Measurements from ENCODE around the gene COL4A2.

Gene COL4A2

GRCh38 chr13:110458017-110458416, 150.9 kb downstream of the COL4A2 start:
- H3K27me3 ChIP-seq (ENCODE audit: insufficient read depth, low read length): peaks cover 19% of the 10 kb centered on the region; the same call in 1 of the 2 replicates

DNA sequence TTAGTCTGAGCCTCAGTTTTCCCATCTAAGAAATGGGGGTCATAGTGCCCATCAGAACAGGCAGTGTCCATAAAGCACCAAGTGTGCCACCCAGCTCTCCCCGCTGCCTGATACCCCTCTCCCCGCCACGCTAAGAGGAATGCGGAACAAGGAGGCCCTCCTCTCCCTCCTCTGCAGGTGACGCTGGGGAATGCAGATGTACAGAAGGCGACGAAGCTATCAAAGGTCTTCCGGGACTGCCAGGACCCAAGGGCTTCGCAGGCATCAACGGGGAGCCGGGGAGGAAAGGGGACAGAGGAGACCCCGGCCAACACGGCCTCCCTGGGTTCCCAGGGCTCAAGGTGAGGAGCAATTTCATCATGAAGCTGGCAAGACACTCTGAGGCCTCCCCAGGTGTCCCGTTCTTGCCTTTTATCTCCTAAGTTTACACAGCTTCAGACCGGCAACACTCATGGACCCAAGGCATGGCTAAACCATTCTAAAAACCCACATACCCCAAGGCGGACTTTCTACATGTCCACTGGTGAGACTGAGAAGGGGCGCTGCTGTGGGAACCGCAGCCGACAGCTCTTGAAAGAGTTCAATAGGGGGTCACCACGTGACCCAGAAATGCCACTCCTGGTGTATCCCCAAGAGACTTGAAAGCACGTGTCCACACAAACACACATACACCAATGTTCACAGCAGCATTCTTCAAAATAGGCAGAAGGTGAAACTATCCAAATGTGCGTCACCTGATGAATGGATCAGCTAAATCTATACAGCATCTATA, 151.7 kb downstream of the COL4A2 start:
- Histone ChIP-seq H2AFZ (ENCODE audit: low read length) (no peak overlapping the region), H3K9me2 (ENCODE audit: low read depth, low read length) (no peaks in the 10 kb centered on the region), H3K27ac (ENCODE audit: low read depth, low read length, poor library complexity, severe bottlenecking) (no peak overlapping the region), H3K4me3 (ENCODE audit: low read depth, low read length, poor library complexity, severe bottlenecking) (no peak overlapping the region), H3K79me2 (ENCODE audit: insufficient read depth, low read length) (no peaks in the 10 kb centered on the region), H4K20me1 (ENCODE audit: insufficient read depth, low read length) (no peaks in the 10 kb centered on the region), H3K4me2 (ENCODE audit: low read length) (no peak overlapping the region), H3K9ac (ENCODE audit: low read length) (no peak overlapping the region), H3K27me3 (ENCODE audit: insufficient read depth, low read length) (peaks cover 19% of the 10 kb centered on the region; the same call in 1 of the 2 replicates), H3K36me3 (ENCODE audit: insufficient read depth, low read length) (no peaks in the 10 kb centered on the region), H3F3A (ENCODE audit: insufficient read depth, low read length) (no peaks in the 10 kb centered on the region), H3K4me1 (ENCODE audit: insufficient read depth, low read length, severe bottlenecking) (peaks cover 6% of the 10 kb centered on the region), H3K9me3 (ENCODE audit: low read length) (no peaks in the 10 kb centered on the region)
- TF ChIP-seq CTCF (IDR thresholded peaks at IDR 0.05; ENCODE audit: low read length) (no peak), EZH2 (IDR thresholded peaks at IDR 0.05; ENCODE audit: borderline replicate concordance, low read length) (no peak)

More at GRCh38 chr13:110458017-110458416, 150.9 kb downstream of the COL4A2 start:
- Histone ChIP-seq H3K9me2 (ENCODE audit: low read depth, low read length) (no peaks in the 10 kb centered on the region), H3K4me2 (ENCODE audit: low read length) (no peak overlapping the region), H3K4me1 (ENCODE audit: insufficient read depth, low read length, severe bottlenecking) (peaks cover 6% of the 10 kb centered on the region), H4K20me1 (ENCODE audit: insufficient read depth, low read length) (no peaks in the 10 kb centered on the region), H2AFZ (ENCODE audit: low read length) (no peak overlapping the region), H3K27ac (ENCODE audit: low read depth, low read length, poor library complexity, severe bottlenecking) (no peak overlapping the region), H3K79me2 (ENCODE audit: insufficient read depth, low read length) (no peaks in the 10 kb centered on the region), H3F3A (ENCODE audit: insufficient read depth, low read length) (no peaks in the 10 kb centered on the region), H3K4me3 (ENCODE audit: low read depth, low read length, poor library complexity, severe bottlenecking) (no peak overlapping the region), H3K9ac (ENCODE audit: low read length) (no peak overlapping the region), H3K36me3 (ENCODE audit: insufficient read depth, low read length) (no peaks in the 10 kb centered on the region), H3K9me3 (ENCODE audit: low read length) (no peaks in the 10 kb centered on the region)
- TF ChIP-seq CTCF (IDR thresholded peaks at IDR 0.05; ENCODE audit: low read length): no peak
- no peak for TF ChIP-seq EZH2 (IDR thresholded peaks at IDR 0.05; ENCODE audit: borderline replicate concordance, low read length)

- H3K27ac ChIP-seq (ENCODE audit: low read depth, low read length, poor library complexity, severe bottlenecking): no peak overlapping the region
Measured at GRCh38 chr13:110462091-110462490, 155.0 kb downstream of the COL4A2 start.

More at GRCh38 chr13:110462091-110462490, 155.0 kb downstream of the COL4A2 start:
- Histone ChIP-seq H3F3A (ENCODE audit: insufficient read depth, low read length) (no peaks in the 10 kb centered on the region), H4K20me1 (ENCODE audit: insufficient read depth, low read length) (no peaks in the 10 kb centered on the region), H3K79me2 (ENCODE audit: insufficient read depth, low read length) (no peaks in the 10 kb centered on the region), H3K9me3 (ENCODE audit: low read length) (no peaks in the 10 kb centered on the region), H3K27me3 (ENCODE audit: insufficient read depth, low read length) (peaks cover 9% of the 10 kb centered on the region; the same call in 1 of the 2 replicates), H3K4me1 (ENCODE audit: insufficient read depth, low read length, severe bottlenecking) (peaks cover 6% of the 10 kb centered on the region), H3K4me2 (ENCODE audit: low read length) (no peak overlapping the region), H2AFZ (ENCODE audit: low read length) (no peak overlapping the region), H3K4me3 (ENCODE audit: low read depth, low read length, poor library complexity, severe bottlenecking) (no peak overlapping the region), H3K9ac (ENCODE audit: low read length) (no peak overlapping the region), H3K36me3 (ENCODE audit: insufficient read depth, low read length) (no peaks in the 10 kb centered on the region), H3K9me2 (ENCODE audit: low read depth, low read length) (no peaks in the 10 kb centered on the region)
- TF ChIP-seq CTCF (IDR thresholded peaks at IDR 0.05; ENCODE audit: low read length) (no peak), EZH2 (IDR thresholded peaks at IDR 0.05; ENCODE audit: borderline replicate concordance, low read length) (no peak)
